GM12892 (cell line): ENCODE data around the gene DDX54.
"Not testable (repeated sequence)": the region's sequence is repeated elsewhere in the genome, so short reads cannot be mapped to it uniquely, and the experiment has no call there.

ENCODE experiments used
- DNase-seq: peaks from one replicate; pipeline ENCODE4 v3.0.0; 2011; ENCODE audit not compliant: insufficient read length
- FAIRE-seq: peaks from 2 replicates; lab custom pipeline; 2011; peaks lifted over from hg19 to GRCh38; lab: Jason Lieb, UNC
- POLR2A ChIP-seq: IDR thresholded peaks from 2 replicates; pipeline ENCODE4 v1.6.1; 2011; ENCODE audit warnings: low read depth, low read length, control low read depth
- POLR2AphosphoS5 ChIP-seq: IDR thresholded peaks from 2 replicates; pipeline ENCODE4 v1.6.1; 2011; ENCODE audit warnings: low read depth, low read length, control low read depth
- TAF1 ChIP-seq: IDR thresholded peaks from 2 replicates; pipeline ENCODE4 v1.6.1; 2011; ENCODE audit warnings: low read depth, mild to moderate bottlenecking, control low read depth, low read length, borderline replicate concordance

Gene DDX54

DNA sequence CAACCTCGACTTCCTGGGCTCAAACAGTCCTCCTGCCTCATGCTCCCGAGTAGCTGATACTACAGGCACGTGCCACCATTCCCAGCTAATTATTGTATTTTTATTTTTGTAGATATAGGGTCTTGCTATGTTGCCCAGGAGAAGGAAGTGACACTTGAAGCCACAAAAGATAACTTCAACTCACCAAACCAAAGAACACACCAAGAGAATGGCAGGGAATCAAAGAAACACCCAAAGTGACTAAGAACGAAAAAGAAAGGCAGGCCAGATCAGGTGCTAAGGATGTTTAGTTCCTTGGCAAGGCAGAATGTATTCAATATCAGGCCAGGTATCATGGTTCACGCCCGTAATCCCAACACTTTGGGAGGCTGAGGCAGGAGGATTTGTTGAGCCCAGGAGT lies 25.9 kb upstream of the DDX54 start:
- TF ChIP-seq POLR2AphosphoS5, result no peak
- TF ChIP-seq TAF1, result no peak
- no peak for TF ChIP-seq POLR2A
- no peak for DNase-seq
- FAIRE-seq, result no peak

DNA sequence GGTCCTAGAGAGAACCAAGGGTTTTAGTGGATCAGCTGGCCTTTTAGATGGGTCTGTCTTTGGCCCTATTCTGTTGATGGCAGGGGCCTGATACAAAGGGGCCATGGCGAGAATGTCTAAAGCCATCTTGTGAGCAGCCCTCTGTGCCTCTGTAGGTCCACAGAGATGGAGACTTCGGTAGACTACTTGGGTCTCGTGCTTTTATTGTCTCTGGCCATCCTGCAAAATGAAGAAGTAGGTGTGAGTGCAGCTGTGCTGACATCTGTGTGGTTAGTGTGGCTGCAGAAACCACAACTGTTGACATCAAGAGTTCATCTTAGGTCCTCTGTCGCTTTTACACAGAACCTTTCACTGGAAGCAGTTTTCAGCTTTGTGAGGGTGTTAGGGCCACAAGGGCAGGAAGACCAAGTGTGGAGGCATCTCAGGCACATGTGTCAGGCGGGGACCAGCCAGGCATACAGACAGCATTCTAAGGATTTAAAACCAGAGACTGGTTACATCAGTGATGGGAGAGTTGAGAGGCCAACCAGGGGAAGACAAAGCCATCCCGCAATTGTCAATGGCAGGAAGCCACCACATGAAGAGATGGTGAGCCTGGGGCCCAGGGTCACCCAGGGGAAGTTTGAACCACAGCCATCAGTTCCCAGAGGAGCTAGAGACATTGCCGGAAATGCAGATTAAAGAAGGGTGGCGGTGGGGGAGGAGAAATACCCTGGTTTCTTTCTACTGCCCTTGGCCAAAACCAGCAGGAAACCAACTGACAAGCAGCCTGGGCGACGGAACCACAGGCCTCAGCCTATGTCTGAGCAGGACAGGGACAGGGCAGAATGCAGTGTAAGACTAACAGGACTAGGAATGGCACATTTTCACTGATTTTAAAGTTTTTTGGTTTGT lies 23.0 kb upstream of the DDX54 start:
- TF ChIP-seq POLR2AphosphoS5 (peak; percentile 54), TAF1 (no peak), POLR2A (peak; percentile 26; the same call in 1 of the 2 replicates)
- FAIRE-seq, result peak; percentile 97
- no peak for DNase-seq

DNA sequence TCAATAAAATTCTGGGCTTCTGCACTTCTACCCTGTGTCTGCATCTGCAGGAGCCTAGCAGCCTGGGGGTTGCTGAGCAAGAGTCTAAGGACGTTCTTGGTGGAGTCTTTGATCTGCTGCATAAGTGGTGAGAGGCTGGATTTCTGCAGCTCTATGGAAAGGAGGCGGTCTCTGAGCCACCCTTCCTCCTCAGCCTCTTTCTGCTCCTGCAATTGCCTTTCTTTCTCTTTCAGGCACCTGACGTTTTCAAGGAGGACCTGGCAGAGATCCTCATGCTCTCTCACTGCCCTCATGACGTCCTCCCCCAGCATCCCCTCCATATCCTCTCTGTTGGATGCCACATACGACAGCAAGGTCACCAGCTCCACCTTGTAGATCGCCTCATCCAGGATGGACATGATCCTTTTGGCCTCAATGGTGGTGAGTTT lies 22.3 kb upstream of the DDX54 start:
- TF ChIP-seq POLR2AphosphoS5 (no peak), POLR2A (no peak), TAF1 (no peak)
- DNase-seq (no peak), FAIRE-seq (no peak)

DNA sequence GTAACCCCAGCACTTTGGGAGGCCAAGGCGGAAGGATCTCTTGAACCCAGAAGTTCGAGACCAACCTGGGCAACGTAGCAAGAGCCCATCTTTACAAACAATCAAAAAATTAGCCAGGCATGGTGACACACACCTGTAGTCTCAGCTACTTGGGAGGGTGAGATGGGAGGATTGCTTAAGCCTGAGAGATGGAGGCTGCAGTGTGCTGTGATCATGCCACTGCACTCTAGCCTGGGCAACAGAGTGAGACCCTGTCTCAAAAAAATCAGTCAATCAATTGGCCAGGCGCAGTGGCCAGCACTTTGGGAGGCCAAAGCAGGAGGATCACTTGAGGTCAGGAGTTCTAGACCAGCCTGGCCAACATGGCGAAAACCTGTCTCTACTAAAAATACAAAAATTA lies 21.5 kb upstream of the DDX54 start:
- FAIRE-seq, DNase-seq: not testable (repeated sequence)

DNA sequence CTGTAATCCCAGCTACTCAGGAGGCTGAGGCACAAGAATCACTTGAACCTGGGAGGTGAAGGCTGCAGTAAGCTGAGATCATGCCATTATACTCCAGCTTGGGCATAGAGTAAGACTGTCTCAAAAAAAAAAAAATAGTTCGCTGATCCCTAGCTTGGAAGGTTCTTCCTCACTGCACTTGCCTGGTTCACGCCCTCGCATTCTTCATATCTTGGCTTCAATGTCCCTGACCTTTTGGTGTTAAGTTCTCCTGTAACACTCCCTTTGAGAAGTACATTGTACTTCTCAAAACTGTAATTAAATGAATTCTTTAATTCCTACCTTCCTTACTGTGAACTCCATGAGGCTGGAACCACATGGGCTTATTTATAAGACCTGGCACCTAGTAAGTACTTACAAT lies 19.5 kb upstream of the DDX54 start:
- DNase-seq, result no peak
- no peak for FAIRE-seq
- TF ChIP-seq TAF1, result no peak
- TF ChIP-seq POLR2AphosphoS5, result no peak
- no peak for TF ChIP-seq POLR2A

DNA sequence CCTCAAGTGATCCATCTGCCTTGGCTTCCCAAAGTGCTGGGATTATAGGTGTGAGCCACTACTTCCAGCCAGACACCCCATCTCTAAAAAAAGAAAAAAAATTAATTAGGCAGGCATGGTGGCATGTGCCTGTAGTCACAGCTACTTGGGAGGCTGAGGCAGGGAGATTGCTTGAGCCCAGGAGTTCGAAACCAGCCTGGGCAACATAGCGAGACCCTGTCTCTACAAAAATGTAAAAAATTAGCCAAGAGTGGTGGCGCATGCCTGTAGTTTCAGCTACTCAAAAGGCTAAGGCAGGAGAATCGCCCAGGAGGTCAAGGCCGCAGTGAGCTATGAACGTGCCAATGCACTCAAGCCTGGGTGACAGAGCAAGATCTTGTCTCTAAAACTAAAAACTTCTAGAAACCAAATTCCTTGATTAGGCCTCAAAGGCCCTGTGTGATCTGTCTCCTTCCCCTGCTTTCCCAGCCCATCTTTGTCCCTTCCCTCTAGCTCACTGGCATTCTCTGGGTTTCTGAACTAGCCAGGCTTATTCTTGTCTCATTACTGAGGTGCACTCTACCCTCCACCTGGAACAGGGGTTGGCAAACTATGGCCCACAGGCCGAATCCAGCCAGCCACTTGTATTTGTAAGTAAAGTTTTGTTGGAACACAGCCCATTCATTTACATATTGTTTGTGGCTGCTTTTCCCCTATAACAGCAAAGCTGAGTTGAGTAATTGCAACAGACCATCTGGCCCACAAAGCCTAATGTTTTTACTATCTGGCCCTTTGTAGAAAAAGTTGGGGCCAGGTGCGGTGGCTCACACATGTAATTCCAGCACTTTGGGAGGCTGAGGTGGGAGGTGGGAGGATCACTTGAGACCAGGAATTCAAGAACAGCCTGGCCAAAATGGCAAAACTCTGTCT lies 18.8 kb upstream of the DDX54 start:
- no peak for FAIRE-seq
- no peak for DNase-seq
- no peak for TF ChIP-seq POLR2AphosphoS5

DNA sequence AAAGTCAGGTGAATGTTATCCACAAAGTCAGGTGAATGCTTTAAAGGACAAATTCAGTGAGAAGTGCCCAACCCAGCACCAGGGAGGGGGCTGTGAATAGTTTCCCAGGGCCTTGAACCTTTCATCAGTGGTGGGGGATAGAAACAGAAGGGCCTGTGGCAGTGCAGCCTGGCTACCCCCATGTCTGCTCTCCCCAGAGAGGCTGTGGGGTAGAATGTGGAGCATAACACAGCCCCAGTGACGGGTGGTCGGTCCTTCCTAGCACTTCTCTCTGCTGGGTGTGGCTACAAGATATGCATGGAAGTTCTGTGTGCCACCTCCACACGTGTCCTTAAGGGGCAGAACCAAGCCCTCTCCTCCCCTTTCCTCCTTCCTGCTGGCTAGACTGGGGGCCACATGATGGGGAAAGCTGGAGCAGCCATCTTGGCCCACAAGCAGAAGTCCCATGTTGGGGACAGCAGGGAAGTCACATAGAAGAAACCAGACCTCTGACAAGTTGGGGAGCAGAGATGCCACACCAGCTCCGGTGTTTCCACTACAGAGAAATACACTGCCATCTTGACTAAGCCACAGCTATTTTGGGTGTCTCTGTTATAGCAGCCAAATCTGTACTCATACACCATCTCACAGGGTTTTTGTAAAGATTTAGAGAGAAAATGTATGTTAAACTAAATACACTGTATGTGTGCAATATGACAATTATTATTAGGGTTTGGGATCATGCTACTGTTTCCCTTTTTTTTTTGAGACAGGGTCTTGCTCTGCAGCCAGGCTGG lies 17.2 kb upstream of the DDX54 start:
- DNase-seq (no peak), FAIRE-seq (no peak)
- TF ChIP-seq TAF1 (no peak), POLR2A (no peak), POLR2AphosphoS5 (no peak)

DNA sequence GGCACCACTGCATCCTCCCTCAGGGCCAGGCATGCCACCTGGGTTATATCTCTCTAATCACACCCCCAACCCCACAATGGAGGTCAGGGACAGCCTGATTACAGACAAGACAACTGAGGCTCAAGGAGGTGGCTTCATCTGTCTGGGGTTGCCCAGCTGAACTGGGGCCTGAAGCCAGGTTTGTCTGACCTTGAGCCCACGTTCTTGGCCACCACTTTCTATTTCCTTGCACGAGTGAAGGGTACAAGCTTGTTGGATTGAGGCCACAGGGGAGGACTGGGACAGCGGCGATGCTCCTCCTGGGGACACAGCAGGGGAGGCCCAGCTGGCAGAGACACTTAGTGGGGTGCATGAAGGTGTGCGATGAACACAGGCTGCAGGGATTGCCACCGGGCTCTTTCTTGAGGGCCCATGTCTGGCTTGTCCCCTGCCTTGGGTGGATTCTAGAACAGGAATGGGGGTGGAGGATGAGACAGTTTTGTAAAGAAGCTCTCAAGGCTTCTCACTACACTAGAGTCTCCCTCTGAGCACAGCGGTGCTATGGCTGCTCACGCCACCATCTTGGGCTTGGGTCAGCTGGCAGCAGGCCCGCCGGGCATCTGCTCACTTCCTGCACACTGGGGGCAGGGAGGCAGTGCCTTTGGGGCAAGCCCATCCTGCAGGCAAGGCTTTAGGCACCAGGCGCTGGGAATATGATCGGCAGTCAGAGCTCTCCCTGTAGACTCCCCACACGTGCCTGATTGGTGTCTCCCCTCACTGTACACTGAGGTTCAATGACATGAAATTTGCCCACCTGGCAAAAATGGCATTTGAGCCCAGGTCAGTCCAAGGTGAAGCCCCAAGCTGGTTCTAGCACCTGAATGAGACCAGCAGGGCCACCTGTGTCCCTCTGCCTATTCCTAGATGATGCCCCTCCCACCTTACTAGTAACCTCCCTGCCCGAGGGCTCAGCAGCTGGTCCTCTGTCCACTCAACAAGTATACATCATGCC lies 16.2 kb upstream of the DDX54 start:
- DNase-seq (no peak), FAIRE-seq (no peak)
- TF ChIP-seq POLR2A, result no peak
- TF ChIP-seq TAF1, result no peak
- no peak for TF ChIP-seq POLR2AphosphoS5

DNA sequence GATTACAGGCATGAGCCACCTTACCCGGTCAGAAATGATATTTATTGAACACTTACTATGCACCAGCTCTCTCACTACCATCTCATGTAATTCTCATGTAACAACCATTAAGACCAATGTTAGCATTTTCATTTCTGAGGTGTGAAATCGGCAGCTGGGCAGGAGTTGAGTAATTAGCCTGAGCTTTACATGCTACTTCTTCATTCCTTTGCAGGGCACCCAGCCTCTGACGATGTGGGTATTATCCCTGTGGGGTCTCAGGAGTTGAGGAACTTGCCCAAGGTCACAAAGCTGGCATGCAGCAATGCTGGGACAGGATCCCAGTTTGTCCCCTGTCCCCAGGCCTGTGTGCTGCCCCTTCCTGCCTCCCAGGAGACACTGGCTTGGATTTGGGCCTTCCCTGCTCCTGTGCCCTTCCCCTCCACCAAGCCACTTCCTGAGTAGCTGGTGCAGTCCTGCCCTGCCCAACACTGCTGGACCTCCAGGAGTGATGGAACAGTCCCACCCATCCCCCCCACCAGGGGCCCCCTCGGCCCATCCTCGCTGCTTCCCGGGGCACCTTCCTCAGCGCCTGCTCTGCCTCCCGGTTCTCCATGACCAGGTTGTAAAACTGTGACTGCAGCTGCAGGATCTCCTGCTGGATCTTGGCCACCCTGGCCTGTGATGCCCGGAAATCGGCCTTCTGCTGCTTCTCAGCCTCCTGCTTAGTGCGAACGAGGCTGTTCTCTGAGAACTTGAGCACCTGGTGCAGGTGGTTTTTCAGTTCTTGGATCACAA lies 14.9 kb upstream of the DDX54 start:
- FAIRE-seq, result no peak
- TF ChIP-seq POLR2AphosphoS5 (no peak), POLR2A (no peak), TAF1 (no peak)
- no peak for DNase-seq

DNA sequence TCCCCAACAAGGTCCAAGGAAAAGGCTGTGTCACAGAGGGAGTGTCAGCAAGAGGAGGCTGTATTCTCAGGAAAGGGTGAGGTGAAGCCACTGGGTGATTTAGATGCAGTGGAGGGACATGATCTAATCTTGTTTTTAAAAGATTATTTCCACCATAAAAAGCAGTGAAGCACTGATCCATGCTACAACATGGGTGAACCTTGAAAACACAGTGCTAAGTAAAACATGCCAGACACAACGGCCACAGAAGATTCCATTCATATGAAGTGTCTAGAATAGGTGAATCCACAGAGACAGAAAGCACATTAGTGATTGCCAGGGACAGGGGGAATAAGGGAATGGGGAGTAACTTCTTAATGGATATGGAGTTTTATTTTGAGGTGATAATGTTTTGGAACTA lies 13.0 kb upstream of the DDX54 start:
- TF ChIP-seq TAF1, result no peak
- TF ChIP-seq POLR2A, result no peak
- TF ChIP-seq POLR2AphosphoS5, result no peak
- no peak for FAIRE-seq

DNA sequence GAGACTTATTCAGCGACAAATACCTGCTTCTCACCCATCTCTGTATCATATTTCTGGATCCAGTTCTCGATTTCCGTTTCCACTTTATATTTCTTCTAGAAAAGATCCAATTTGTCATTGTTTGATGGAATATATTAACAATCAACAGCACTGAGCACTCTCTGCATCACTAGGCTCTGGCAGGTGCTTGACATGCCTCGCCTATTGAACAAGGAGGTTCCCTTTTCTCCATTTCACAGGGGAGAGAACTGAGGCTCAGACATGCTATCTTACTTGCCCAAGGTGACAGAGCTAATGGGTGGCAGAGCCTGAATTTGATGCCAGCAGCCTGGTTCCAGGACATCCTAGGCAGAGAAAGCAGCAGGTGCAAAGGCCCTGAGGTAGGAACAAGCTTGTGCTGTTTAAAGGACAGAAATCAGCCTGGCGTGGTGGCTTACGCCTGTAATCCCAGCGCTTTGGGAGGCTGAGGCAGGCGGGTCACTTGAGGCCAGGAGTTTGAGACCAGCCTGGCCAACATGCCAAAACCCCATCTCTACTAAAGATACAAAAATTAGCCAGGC lies 12.3 kb upstream of the DDX54 start:
- no peak for TF ChIP-seq POLR2AphosphoS5
- no peak for TF ChIP-seq POLR2A
- no peak for TF ChIP-seq TAF1
- no peak for FAIRE-seq
- no peak for DNase-seq

More for the DNA sequence above, 13.0 kb upstream of the DDX54 start:
- DNase-seq, result no peak
